IPS-15b (cell line): ENCODE measurements around the gene CD244.

Experiments used
- H3K27me3 ChIP-seq: one replicate; pipeline ENCODE4 v1.6.1; 2013; ENCODE audit warnings: low read length; ENCODE audit not compliant: control insufficient read depth, insufficient read depth
- H3K36me3 ChIP-seq: one replicate; pipeline ENCODE4 v1.6.1; 2013; ENCODE audit warnings: low read length; ENCODE audit not compliant: control insufficient read depth, insufficient read depth
- H3K4me1 ChIP-seq: one replicate; pipeline ENCODE4 v1.6.1; 2013; ENCODE audit warnings: mild to moderate bottlenecking, low read length; ENCODE audit not compliant: control insufficient read depth, insufficient read depth
- H3K4me3 ChIP-seq: one replicate; pipeline ENCODE4 v1.5.1; 2013; ENCODE audit warnings: low read depth, low read length
- H3K9ac ChIP-seq: one replicate; pipeline ENCODE4 v1.6.1; 2013; ENCODE audit warnings: low read depth, mild to moderate bottlenecking, low read length
- H3K9me3 ChIP-seq: one replicate; pipeline ENCODE4 v1.6.1; 2013; ENCODE audit warnings: mild to moderate bottlenecking, low read length; ENCODE audit not compliant: control insufficient read depth, insufficient read depth

Gene CD244

DNA sequence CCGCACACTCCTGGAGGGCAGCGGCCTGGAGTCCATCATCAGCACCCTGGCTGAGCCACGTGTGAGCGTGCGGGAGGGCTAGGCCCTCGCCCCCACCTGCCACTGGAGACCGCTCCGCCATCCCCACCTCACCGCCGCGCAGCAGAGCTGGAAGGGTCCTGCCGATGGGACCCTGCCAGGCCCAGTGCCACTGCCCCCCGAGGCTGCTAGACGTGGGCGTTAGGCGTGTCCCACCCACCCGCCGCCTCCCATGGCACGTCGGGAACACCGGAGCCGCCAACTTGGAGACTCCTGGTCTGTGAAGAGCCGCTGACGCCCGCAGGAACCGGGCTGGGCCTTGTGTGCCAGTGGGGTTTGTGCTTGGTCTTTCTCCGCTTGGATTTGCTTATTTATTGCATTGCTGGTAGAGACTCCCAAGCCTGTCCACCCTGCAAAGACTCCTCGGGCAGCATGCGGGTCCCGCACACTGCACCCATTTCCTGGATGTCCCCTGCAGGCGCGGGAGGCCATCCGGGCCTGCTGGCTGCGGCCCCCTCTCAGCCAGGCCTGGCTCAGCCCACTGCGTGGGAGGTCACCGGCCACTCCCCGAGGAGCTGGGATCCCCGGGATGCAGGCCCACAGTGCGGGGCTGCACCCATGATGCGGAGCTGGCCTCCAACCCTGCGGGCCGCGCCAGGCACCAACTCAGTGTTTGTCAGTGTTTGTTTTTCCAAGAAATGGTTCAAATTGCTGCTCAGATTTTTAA is 60.7 kb downstream of the CD244 start:
- Histone ChIP-seq H3K27me3 (no peaks in the 10 kb centered on the region), H3K4me3 (no peak overlapping the region), H3K4me1 (no peaks in the 10 kb centered on the region), H3K9ac (no peak overlapping the region), H3K36me3 (no peaks in the 10 kb centered on the region), H3K9me3 (no peaks in the 10 kb centered on the region)

GRCh38 chr1:160800645-160801408 is 61.9 kb downstream of the CD244 start:
- H3K27me3 ChIP-seq, result no peaks in the 10 kb centered on the region
- no peak overlapping the region for H3K9ac ChIP-seq
- no peaks in the 10 kb centered on the region for H3K4me1 ChIP-seq
- H3K36me3 ChIP-seq, result no peaks in the 10 kb centered on the region
- no peak overlapping the region for H3K4me3 ChIP-seq
- H3K9me3 ChIP-seq, result no peaks in the 10 kb centered on the region

DNA sequence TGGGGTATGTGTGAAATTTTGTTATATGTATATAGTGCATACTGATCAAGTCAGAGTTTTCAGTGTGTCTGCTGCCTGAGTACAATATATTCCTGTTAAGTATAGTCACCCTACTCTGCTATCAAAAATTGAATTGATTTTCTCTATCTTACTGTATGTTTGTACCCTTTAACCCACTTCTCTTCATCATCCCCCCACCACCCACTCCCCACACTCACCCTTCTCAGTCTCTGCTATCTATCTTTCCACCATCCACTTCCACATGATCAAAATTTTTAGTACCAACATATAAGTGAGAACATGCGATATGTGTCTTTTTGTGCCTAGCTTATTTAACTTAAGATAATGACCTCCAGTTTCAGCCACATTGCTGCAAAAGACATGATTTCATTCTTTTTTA is 62.5 kb downstream of the CD244 start:
- no peak overlapping the region for H3K4me3 ChIP-seq
- H3K9me3 ChIP-seq, result no peaks in the 10 kb centered on the region
- H3K4me1 ChIP-seq, result no peaks in the 10 kb centered on the region
- H3K27me3 ChIP-seq, result no peaks in the 10 kb centered on the region
- H3K36me3 ChIP-seq, result no peaks in the 10 kb centered on the region
- no peak overlapping the region for H3K9ac ChIP-seq

DNA sequence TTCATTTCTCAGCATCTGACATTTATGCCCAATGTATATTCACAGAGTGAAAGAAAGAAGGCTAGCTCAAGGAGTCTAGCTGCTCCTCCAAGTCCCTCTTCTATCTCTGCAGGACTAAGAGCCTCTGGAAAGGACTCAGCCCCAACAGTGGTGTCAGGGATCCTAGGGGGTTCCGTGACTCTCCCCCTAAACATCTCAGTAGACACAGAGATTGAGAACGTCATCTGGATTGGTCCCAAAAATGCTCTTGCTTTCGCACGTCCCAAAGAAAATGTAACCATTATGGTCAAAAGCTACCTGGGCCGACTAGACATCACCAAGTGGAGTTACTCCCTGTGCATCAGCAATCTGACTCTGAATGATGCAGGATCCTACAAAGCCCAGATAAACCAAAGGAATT is 63.0 kb downstream of the CD244 start:
- Histone ChIP-seq H3K9ac (no peak overlapping the region), H3K36me3 (no peaks in the 10 kb centered on the region), H3K9me3 (no peaks in the 10 kb centered on the region), H3K27me3 (no peaks in the 10 kb centered on the region), H3K4me1 (no peaks in the 10 kb centered on the region), H3K4me3 (no peak overlapping the region)

GRCh38 chr1:160798439-160798838 is 64.2 kb downstream of the CD244 start:
- no peaks in the 10 kb centered on the region for H3K9me3 ChIP-seq
- no peaks in the 10 kb centered on the region for H3K27me3 ChIP-seq
- no peaks in the 10 kb centered on the region for H3K36me3 ChIP-seq
- H3K4me3 ChIP-seq, result no peak overlapping the region
- H3K9ac ChIP-seq, result no peak overlapping the region
- no peaks in the 10 kb centered on the region for H3K4me1 ChIP-seq

DNA sequence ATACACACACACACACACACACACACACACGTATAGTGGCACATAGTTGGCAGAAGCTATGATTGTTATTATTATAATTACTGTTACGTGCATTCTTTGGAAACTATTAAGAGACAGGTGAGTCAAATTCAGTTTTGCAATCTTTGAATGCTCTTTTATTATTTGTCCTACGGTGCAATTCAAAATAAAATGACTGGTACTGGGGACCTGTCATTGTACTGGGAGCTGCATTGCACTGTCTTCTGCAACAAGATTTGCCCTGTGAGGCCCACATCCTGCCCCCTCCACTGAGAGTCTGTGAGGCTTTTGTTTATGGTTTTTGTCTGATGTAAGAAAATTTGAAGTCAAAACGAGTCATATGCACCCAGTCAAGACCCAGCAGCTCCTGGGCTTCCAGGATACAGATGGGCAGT is 64.8 kb downstream of the CD244 start:
- Histone ChIP-seq H3K9me3 (no peaks in the 10 kb centered on the region), H3K9ac (no peak overlapping the region), H3K4me3 (no peak overlapping the region), H3K4me1 (no peaks in the 10 kb centered on the region), H3K27me3 (no peaks in the 10 kb centered on the region), H3K36me3 (no peaks in the 10 kb centered on the region)

- no peaks in the 10 kb centered on the region for H3K4me1 ChIP-seq
- H3K9ac ChIP-seq, result no peak overlapping the region
- no peaks in the 10 kb centered on the region for H3K9me3 ChIP-seq
- H3K4me3 ChIP-seq, result no peak overlapping the region
- no peaks in the 10 kb centered on the region for H3K36me3 ChIP-seq
- no peaks in the 10 kb centered on the region for H3K27me3 ChIP-seq
Measured at GRCh38 chr1:160797271-160797709, 65.4 kb downstream of the CD244 start.

DNA sequence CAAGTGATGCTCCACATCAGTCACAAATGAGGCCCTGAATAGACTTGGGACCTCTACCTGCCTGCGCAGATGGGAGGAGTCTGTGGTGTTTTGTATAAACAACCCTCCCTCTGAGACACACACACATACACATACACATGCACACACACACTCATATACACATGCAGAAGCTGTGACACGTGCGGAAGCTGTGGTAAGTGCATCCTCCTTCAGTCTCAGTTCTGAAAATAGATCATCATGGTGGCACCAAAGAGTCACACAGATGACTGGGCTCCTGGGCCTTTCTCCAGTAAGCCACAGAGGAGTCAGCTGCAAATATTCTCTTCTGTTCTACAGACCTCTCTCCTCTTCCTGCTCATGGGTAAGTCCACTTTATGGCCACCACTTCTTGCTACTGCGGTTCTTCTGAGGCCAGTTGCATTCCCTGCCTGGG is 66.7 kb downstream of the CD244 start, which contains the start of gene LY9:
Gene LY9 (plus strand): TSS at position 224 of the 433 bp plus-strand sequence. CDS start 14 bp downstream, at position 238.
- Histone ChIP-seq H3K4me1 (no peaks in the 10 kb centered on the region), H3K9ac (no peak within 1 kb of the TSS), H3K27me3 (no peaks in the 10 kb centered on the region), H3K36me3 (no peaks in the 10 kb centered on the region), H3K4me3 (no peak within 1 kb of the TSS), H3K9me3 (no peaks in the 10 kb centered on the region)

GRCh38 chr1:160794376-160794775 is 68.3 kb downstream of the CD244 start:
- H3K9me3 ChIP-seq, result no peaks in the 10 kb centered on the region
- no peak overlapping the region for H3K4me3 ChIP-seq
- H3K27me3 ChIP-seq, result no peaks in the 10 kb centered on the region
- H3K36me3 ChIP-seq, result no peaks in the 10 kb centered on the region
- no peaks in the 10 kb centered on the region for H3K4me1 ChIP-seq
- no peak overlapping the region for H3K9ac ChIP-seq

GRCh38 chr1:160789702-160790611 is 72.7 kb downstream of the CD244 start:
- H3K27me3 ChIP-seq, result no peaks in the 10 kb centered on the region
- no peaks in the 10 kb centered on the region for H3K4me1 ChIP-seq

GRCh38 chr1:160789051-160789701 is 73.5 kb downstream of the CD244 start:
- Histone ChIP-seq H3K36me3 (no peaks in the 10 kb centered on the region), H3K27me3 (no peaks in the 10 kb centered on the region), H3K4me3 (no peak overlapping the region), H3K9me3 (no peaks in the 10 kb centered on the region), H3K4me1 (no peaks in the 10 kb centered on the region), H3K9ac (no peak overlapping the region)

More at GRCh38 chr1:160789702-160790611, 72.7 kb downstream of the CD244 start:
- H3K36me3 ChIP-seq, result no peaks in the 10 kb centered on the region
- no peak overlapping the region for H3K4me3 ChIP-seq
- no peaks in the 10 kb centered on the region for H3K9me3 ChIP-seq
- no peak overlapping the region for H3K9ac ChIP-seq
